ENCODE measurements around the gene ZNF778. TPM values are rescaled to one million over a fixed set of nuclear protein-coding genes. Genes with fewer than 3 reads are reported as not detected.

The ZNF778 gene
- total and polyA plus RNA-seq, 2 of the 8 experiments (the other 6 are each of a cell fraction or from before 2014, with no cell fraction given) = 9.5 to 21.9 TPM

DNA sequence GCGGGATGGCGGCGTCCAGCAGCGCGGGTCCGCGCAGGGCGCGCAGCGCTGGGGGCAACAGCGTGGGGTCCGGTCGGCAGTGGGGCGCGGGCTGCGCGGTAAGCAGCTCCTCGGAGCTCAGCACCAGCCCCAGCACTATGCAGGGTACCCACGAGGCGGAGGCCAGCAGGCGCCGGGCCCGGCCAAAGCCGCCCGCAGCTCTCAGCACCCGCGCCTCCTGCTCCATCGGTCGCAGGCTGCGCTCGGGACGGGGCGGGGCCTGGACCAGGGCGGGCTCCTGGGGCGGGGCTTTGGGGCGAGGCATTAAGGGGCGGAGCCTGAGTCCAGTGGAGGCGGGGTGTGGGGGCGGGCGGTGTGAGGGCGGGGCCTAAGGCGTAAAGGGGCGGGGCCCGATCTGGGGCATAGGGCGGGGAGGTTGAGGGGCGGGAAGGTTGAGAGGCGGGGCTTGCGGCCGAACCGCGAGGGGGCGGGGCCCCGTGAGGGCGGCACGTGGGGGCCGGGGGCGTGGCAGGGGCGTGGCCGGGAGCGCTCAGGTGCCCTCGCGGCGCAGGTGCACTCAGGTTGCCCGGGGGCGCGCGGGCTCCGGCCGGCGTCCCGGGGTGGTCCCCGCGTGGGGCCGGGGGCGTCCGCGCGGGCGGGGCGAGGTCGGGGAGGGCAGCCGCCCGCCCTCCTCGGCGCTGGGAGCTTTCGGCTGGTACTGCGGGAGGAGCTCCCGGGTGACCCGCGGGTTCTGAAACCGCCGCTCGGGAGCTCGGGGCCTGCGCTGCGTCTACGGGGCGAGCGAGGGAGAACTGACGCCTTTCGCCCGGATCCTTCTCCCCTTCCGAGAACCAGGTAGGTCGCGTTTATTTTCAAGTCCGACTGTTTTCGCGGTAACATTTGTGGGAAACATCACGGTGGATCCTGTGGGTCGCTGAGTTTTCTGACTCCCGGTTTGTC lies 15.8 kb upstream of the ZNF778 start:
- peaks cover 0 to 12% (median 8%) of the 10 kb centered on the region in 4 experiments; a peak in 5 of 7 replicates for H3K4me1 ChIP-seq (replicated peaks in 1 of 4; ENCODE audit: control insufficient read depth in 3 of 4, insufficient read depth in 4 of 4, low read length in 3 of 4)
- peaks cover 0 to 4% of the 10 kb centered on the region in 2 experiments for H4K20me1 ChIP-seq (replicated peaks in 1 of 2; ENCODE audit: control insufficient read depth in 1 of 2, insufficient read depth in 2 of 2, low read length in 2 of 2)
- no peak overlapping the region; the same call in 1 of the 2 replicates for H3K18ac ChIP-seq (ENCODE audit: extremely low read depth, low read length)
- no peak overlapping the region for H2BK15ac ChIP-seq (ENCODE audit: low read length)
- H3K79me2 ChIP-seq (ENCODE audit: control insufficient read depth in 1 of 2, insufficient read depth in 2 of 2, low read length in 2 of 2) = no peaks in the 10 kb centered on the region
- H3K4ac ChIP-seq (replicated peaks; ENCODE audit: insufficient read length, low read depth, low read length) = no peak overlapping the region
- peak overlapping the region; percentile 36 to 67 (median 48) for H3K4me3 ChIP-seq (ENCODE audit: extremely low read depth in 1 of 4, insufficient read depth in 2 of 4, low read depth in 3 of 4, low read length in 4 of 4)
- no peak overlapping the region for H3K27ac ChIP-seq (ENCODE audit: low read depth, low read length)
- H3K36me3 ChIP-seq (ENCODE audit: control insufficient read depth in 2 of 4, insufficient read depth in 4 of 4, low read length in 3 of 4) = no peaks in the 10 kb centered on the region
- no peak overlapping the region for H2AK5ac ChIP-seq (ENCODE audit: low read depth, low read length)
- H3K23ac ChIP-seq (ENCODE audit: insufficient read length) = no peak overlapping the region
- H4K8ac ChIP-seq (ENCODE audit: extremely low read depth, insufficient read depth, low read length) = peak overlapping the region; percentile 51; the same call in 1 of the 2 replicates
- H4K5ac ChIP-seq (ENCODE audit: insufficient read length, low read depth, low read length) = no peak overlapping the region
- H3K9me3 ChIP-seq (ENCODE audit: insufficient read depth in 2 of 2, low read depth in 1 of 2, low read length in 1 of 2) = no peaks in the 10 kb centered on the region
- peak overlapping the region; percentile 80 to 92 for H3K4me2 ChIP-seq (ENCODE audit: insufficient read depth in 1 of 2, low read depth in 2 of 2, low read length in 2 of 2)
- DNase-seq (ENCODE audit: low read depth in 1 of 2, low spot score in 2 of 2) (peak; percentile 53 to 99), FAIRE-seq (no peak)
- POLR2A ChIA-PET (ENCODE audit: partially characterized antibody) = interaction anchor here (0.6 to 1.2 kb wide), 3 partner anchors 16 to 391 kb away, joined by 3 to 4 read pairs (median 3); partner anchors contain the start of gene ZNF778
- H2BK20ac ChIP-seq (ENCODE audit: low read length) = no peak overlapping the region
- no peak overlapping the region for H2BK12ac ChIP-seq (ENCODE audit: low read depth, low read length)
- no peaks in the 10 kb centered on the region for H3K79me1 ChIP-seq (ENCODE audit: low read depth, low read length)
- peaks cover 11 to 40% (median 30%) of the 10 kb centered on the region in 4 experiments for H3K27me3 ChIP-seq (replicated peaks in 1 of 4; ENCODE audit: control insufficient read depth in 3 of 4, extremely low read depth in 1 of 4, insufficient read depth in 3 of 4, low read length in 3 of 4)
- CTCF ChIA-PET (ENCODE audit: partially characterized antibody) = no interaction called here
- no peak overlapping the region for H4K91ac ChIP-seq (replicated peaks; ENCODE audit: insufficient read length, low read length)
- H2BK5ac ChIP-seq (ENCODE audit: low read depth, low read length) = no peak overlapping the region
- no peak overlapping the region for H2BK120ac ChIP-seq (replicated peaks; ENCODE audit: low read depth, low read length)
- H3K56ac ChIP-seq (replicated peaks; ENCODE audit: insufficient read length, low read depth, low read length) = no peak overlapping the region
- 20% methylated on average over 1 of the region's 111 CpGs; no CpG with 5 or more reads in 1 of the 2 experiments for WGBS, 2 experiments (ENCODE audit: extremely low coverage in 1 of 2, insufficient coverage in 1 of 2, insufficient read length in 1 of 2, insufficient replicate concordance in 2 of 2, low coverage in 1 of 2, low lambda C conversion rate in 2 of 2, missing lambda C conversion rate in 1 of 2)
- H3K23me2 ChIP-seq (ENCODE audit: low read depth, low read length) = peaks cover 10% of the 10 kb centered on the region; the same call in 1 of the 2 replicates
- no peak overlapping the region for H3K14ac ChIP-seq (ENCODE audit: insufficient read length)
- H3K9ac ChIP-seq (replicated peaks in 1 of 4; ENCODE audit: extremely low read depth in 1 of 4, low read depth in 3 of 4, low read length in 3 of 4) = peak overlapping the region in 1 of 4 experiments; percentile 30; a peak in 2 of 7 replicates
- no peak overlapping the region for H2AFZ ChIP-seq (ENCODE audit: low read length)
- TF ChIP-seq TAF1 (IDR thresholded peaks at IDR 0.05; ENCODE audit: low read depth, low read length) (no peak), SIN3A (conservative IDR thresholded peaks at IDR 0.05 in 1 of 2, IDR thresholded peaks at IDR 0.05 in 1 of 2; ENCODE audit: low read depth in 1 of 2, low read length in 2 of 2) (no peak; a peak in 1 of 4 replicates), JUND (IDR thresholded peaks at IDR 0.05; ENCODE audit: low read length) (no peak), POLR2AphosphoS5 (IDR thresholded peaks at IDR 0.05; ENCODE audit: low read depth, low read length) (no peak), EZH2 (IDR thresholded peaks at IDR 0.05; ENCODE audit: low read depth, low read length, severe bottlenecking) (peak; percentile 26), SIRT6 (IDR thresholded peaks at IDR 0.05; ENCODE audit: low read length) (no peak)
- TF ChIP-seq, protein P1, sequence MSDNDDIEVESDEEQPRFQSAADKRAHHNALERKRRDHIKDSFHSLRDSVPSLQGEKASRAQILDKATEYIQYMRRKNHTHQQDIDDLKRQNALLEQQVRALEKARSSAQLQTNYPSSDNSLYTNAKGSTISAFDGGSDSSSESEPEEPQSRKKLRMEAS (IDR thresholded peaks at IDR 0.05) = peak; percentile 50; the same call in 1 of the 2 replicates
- TF ChIP-seq, protein P2, sequence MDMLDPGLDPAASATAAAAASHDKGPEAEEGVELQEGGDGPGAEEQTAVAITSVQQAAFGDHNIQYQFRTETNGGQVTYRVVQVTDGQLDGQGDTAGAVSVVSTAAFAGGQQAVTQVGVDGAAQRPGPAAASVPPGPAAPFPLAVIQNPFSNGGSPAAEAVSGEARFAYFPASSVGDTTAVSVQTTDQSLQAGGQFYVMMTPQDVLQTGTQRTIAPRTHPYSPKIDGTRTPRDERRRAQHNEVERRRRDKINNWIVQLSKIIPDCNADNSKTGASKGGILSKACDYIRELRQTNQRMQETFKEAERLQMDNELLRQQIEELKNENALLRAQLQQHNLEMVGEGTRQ (IDR thresholded peaks at IDR 0.05; ENCODE audit: low read length) = peak; percentile 44; the same call in 1 of the 2 replicates
- TF ChIP-seq, protein P3, sequence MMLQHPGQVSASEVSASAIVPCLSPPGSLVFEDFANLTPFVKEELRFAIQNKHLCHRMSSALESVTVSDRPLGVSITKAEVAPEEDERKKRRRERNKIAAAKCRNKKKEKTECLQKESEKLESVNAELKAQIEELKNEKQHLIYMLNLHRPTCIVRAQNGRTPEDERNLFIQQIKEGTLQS (IDR thresholded peaks at IDR 0.05; ENCODE audit: insufficient read depth, low read depth, low read length) = no peak
